ENCODE measurements around the gene PLEKHF1.

- TF ChIP-seq POLR2AphosphoS5 (IDR thresholded peaks at IDR 0.05; ENCODE audit: borderline replicate concordance, low read depth, low read length), result no peak
- no peak for TF ChIP-seq EZH2 (IDR thresholded peaks at IDR 0.05)
- TF ChIP-seq FOXP2 (optimal IDR thresholded peaks at IDR 0.05; ENCODE audit: control extremely low read depth, extremely low read length, insufficient read depth), result no peak
Observed at GRCh38 chr19:29616541-29616940, 48.7 kb upstream of the PLEKHF1 start.
